Astrocyte (in vitro differentiated cells and primary cell): ENCODE results near the gene IER5L. TPM values are rescaled to one million over a fixed set of nuclear protein-coding genes. Genes with fewer than 3 reads are reported as not detected.

Source experiments
- DNase-seq: peaks from one replicate; pipeline ENCODE4 v3.0.0-alpha.2; 2010; ENCODE audit warnings: low read depth
- FAIRE-seq: peaks from 2 replicates; lab custom pipeline; 2011; peaks lifted over from hg19 to GRCh38; lab: Jason Lieb, UNC
- H2AFZ ChIP-seq: 2 replicates; pipeline ENCODE4 v1.6.0; 2012; ENCODE audit warnings: low read depth, low read length, inconsistent platforms
- H3K27ac ChIP-seq: 2 replicates; pipeline ENCODE4 v1.5.1; 2011; ENCODE audit warnings: low read depth, low read length, inconsistent platforms
- H3K27me3 ChIP-seq: 2 replicates; pipeline ENCODE4 v1.6.0; 2011; ENCODE audit warnings: low read length, inconsistent platforms; ENCODE audit not compliant: insufficient read depth
- H3K36me3 ChIP-seq: 2 replicates; pipeline ENCODE4 v1.5.1; 2011; ENCODE audit warnings: low read length, inconsistent platforms; ENCODE audit not compliant: insufficient read depth
- H3K4me1 ChIP-seq: 2 replicates; pipeline ENCODE4 v1.5.1; 2011; ENCODE audit warnings: low read length, inconsistent platforms; ENCODE audit not compliant: insufficient read depth
- H3K4me2 ChIP-seq: 2 replicates; pipeline ENCODE4 v1.6.0; 2012; ENCODE audit warnings: low read length, inconsistent platforms
- H3K4me3 ChIP-seq: 2 replicates; pipeline ENCODE4 v1.5.1; 2011; ENCODE audit warnings: low read depth, mild to moderate bottlenecking, low read length, inconsistent platforms; ENCODE audit not compliant: insufficient read depth
- H3K79me2 ChIP-seq: 2 replicates; pipeline ENCODE4 v1.6.0; 2012; ENCODE audit warnings: mild to moderate bottlenecking, low read length, inconsistent platforms; ENCODE audit not compliant: insufficient read depth
- H3K9ac ChIP-seq: 2 replicates; pipeline ENCODE4 v1.6.0; 2012; ENCODE audit warnings: mild to moderate bottlenecking, low read length, inconsistent platforms
- H3K9me3 ChIP-seq: 2 replicates; pipeline ENCODE4 v1.5.1; 2012; ENCODE audit warnings: low read depth, mild to moderate bottlenecking, low read length, inconsistent platforms; ENCODE audit not compliant: insufficient read depth
- H4K20me1 ChIP-seq: 2 replicates; pipeline ENCODE4 v1.6.0; 2012; ENCODE audit warnings: low read length, inconsistent platforms; ENCODE audit not compliant: insufficient read depth
- H3K27ac Mint-ChIP-seq: one replicate; pipeline ENCODE4 v1.8.0; 2021; ENCODE audit warnings: mild to moderate bottlenecking, mixed read lengths; ENCODE audit not compliant: unreplicated experiment
- H3K27me3 Mint-ChIP-seq: one replicate; pipeline ENCODE4 v1.8.0; 2021; ENCODE audit warnings: low read depth, mixed read lengths; ENCODE audit not compliant: unreplicated experiment
- H3K36me3 Mint-ChIP-seq: one replicate; pipeline ENCODE4 v1.8.0; 2021; ENCODE audit warnings: low read depth, mixed read lengths; ENCODE audit not compliant: unreplicated experiment
- H3K4me1 Mint-ChIP-seq: one replicate; pipeline ENCODE4 v1.8.0; 2021; ENCODE audit warnings: low read depth, mixed read lengths; ENCODE audit not compliant: unreplicated experiment
- H3K4me3 Mint-ChIP-seq: one replicate; pipeline ENCODE4 v1.8.0; 2021; ENCODE audit warnings: mild to moderate bottlenecking, moderate library complexity, mixed read lengths; ENCODE audit not compliant: unreplicated experiment
- H3K9me3 Mint-ChIP-seq: one replicate; pipeline ENCODE4 v1.8.0; 2021; ENCODE audit warnings: mild to moderate bottlenecking, mixed read lengths; ENCODE audit not compliant: unreplicated experiment
- EZH2 ChIP-seq: IDR thresholded peaks from 2 replicates; pipeline ENCODE4 v1.6.1; 2012; ENCODE audit warnings: mild to moderate bottlenecking, low read length, inconsistent platforms; ENCODE audit not compliant: insufficient read depth
- total RNA-seq: library from RNA; stranded (reverse); gene quantifications from 2 replicates; pipeline ENCODE4 v1.2.1, GENCODE V29; 2021
- TF ChIP-seq, protein P1 (sequence below): IDR thresholded peaks from 2 replicates; pipeline ENCODE4 v1.5.1; 2011; ENCODE audit warnings: low read depth, mild to moderate bottlenecking, inconsistent platforms, low read length, moderate library complexity; ENCODE audit not compliant: insufficient read depth

IER5L gene
- total RNA-seq, 1 donor from 2014 or later = 47.0 TPM

DNA sequence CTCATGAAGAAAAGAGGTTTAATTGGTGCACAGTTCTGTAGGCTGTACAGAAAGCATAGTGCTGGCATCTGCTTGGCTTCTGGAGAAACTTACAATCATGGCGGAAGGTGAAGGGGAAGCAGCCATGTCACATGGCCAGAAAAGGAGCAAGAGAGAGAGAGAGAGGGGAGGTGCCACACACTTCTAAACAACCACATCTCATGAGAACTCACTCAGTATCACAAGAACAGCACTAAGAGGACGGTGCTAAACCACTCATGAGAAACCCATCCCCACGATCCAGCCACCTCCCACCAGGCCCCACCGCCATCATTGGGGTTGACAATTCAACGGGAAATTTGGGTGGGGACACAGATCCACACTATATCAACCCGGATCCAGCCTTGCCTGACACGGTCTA, 28.8 kb upstream of the IER5L start:
- DNase-seq (no peak), FAIRE-seq (no peak)
- Histone ChIP-seq H2AFZ (no peak overlapping the region), H3K9ac (no peak overlapping the region), H3K4me2 (no peak overlapping the region), H3K9me3 (no peaks in the 10 kb centered on the region), H3K4me3 (no peak overlapping the region), H3K36me3 (no peaks in the 10 kb centered on the region), H3K4me1 (no peaks in the 10 kb centered on the region), H3K79me2 (no peaks in the 10 kb centered on the region), H3K27ac (no peak overlapping the region), H3K27me3 (no peaks in the 10 kb centered on the region), H4K20me1 (no peaks in the 10 kb centered on the region)
- TF ChIP-seq, protein P1, sequence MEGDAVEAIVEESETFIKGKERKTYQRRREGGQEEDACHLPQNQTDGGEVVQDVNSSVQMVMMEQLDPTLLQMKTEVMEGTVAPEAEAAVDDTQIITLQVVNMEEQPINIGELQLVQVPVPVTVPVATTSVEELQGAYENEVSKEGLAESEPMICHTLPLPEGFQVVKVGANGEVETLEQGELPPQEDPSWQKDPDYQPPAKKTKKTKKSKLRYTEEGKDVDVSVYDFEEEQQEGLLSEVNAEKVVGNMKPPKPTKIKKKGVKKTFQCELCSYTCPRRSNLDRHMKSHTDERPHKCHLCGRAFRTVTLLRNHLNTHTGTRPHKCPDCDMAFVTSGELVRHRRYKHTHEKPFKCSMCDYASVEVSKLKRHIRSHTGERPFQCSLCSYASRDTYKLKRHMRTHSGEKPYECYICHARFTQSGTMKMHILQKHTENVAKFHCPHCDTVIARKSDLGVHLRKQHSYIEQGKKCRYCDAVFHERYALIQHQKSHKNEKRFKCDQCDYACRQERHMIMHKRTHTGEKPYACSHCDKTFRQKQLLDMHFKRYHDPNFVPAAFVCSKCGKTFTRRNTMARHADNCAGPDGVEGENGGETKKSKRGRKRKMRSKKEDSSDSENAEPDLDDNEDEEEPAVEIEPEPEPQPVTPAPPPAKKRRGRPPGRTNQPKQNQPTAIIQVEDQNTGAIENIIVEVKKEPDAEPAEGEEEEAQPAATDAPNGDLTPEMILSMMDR = no peak
- TF ChIP-seq EZH2 = no peak
- Mint-ChIP-seq H3K27ac (no peak overlapping the region), H3K27me3 (peaks cover 17% of the 10 kb centered on the region), H3K4me3 (no peak overlapping the region), H3K36me3 (no peaks in the 10 kb centered on the region), H3K4me1 (peaks cover 2% of the 10 kb centered on the region), H3K9me3 (no peaks in the 10 kb centered on the region)

GRCh38 chr9:129206401-129206800, 28.3 kb upstream of the IER5L start:
- FAIRE-seq (no peak), DNase-seq (no peak)
- peaks cover 2% of the 10 kb centered on the region for H3K4me1 Mint-ChIP-seq
- Histone ChIP-seq H3K9ac (no peak overlapping the region), H3K27ac (no peak overlapping the region), H3K4me1 (no peaks in the 10 kb centered on the region), H3K9me3 (no peaks in the 10 kb centered on the region), H3K36me3 (no peaks in the 10 kb centered on the region), H3K79me2 (no peaks in the 10 kb centered on the region), H3K4me3 (no peak overlapping the region), H2AFZ (no peak overlapping the region), H3K4me2 (no peak overlapping the region), H4K20me1 (no peaks in the 10 kb centered on the region), H3K27me3 (no peaks in the 10 kb centered on the region)
- no peaks in the 10 kb centered on the region for H3K9me3 Mint-ChIP-seq
- no peak overlapping the region for H3K4me3 Mint-ChIP-seq
- no peak for TF ChIP-seq EZH2
- TF ChIP-seq, protein P1 = no peak
- H3K36me3 Mint-ChIP-seq = no peaks in the 10 kb centered on the region
- H3K27me3 Mint-ChIP-seq = peaks cover 17% of the 10 kb centered on the region
- no peak overlapping the region for H3K27ac Mint-ChIP-seq

DNA sequence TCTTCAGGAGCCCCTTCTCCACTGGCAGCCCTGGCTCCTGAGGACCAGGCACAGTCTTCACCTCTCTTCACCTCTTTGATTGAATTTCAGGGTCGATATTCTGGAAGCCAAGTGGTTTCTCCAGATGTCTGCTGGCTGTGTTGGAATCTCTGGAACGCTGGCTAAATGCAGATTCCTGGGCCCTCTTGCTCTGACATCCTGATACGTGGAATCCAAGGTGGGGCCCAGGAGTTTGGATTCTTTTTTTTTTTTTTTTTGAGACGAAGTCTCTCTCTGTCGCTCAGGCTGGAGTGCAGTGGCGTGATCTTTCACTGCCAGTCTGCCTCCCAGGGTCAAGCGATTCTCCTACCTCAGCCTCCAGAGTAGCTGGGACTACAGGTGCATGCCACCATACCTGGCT, 26.8 kb upstream of the IER5L start:
- no peak overlapping the region for H3K4me3 ChIP-seq
- H3K9ac ChIP-seq = no peak overlapping the region
- no peak overlapping the region for H3K27ac ChIP-seq
- H4K20me1 ChIP-seq = no peaks in the 10 kb centered on the region
- H3K36me3 ChIP-seq = no peaks in the 10 kb centered on the region
- Mint-ChIP-seq H3K36me3 (no peaks in the 10 kb centered on the region), H3K4me3 (no peak overlapping the region), H3K27ac (no peak overlapping the region), H3K27me3 (peaks cover 17% of the 10 kb centered on the region), H3K9me3 (peaks cover under 1% of the 10 kb centered on the region), H3K4me1 (peaks cover 2% of the 10 kb centered on the region)
- no peaks in the 10 kb centered on the region for H3K27me3 ChIP-seq
- H3K4me2 ChIP-seq = no peak overlapping the region
- no peak for DNase-seq
- no peaks in the 10 kb centered on the region for H3K9me3 ChIP-seq
- no peaks in the 10 kb centered on the region for H3K4me1 ChIP-seq
- TF ChIP-seq, protein P1 = no peak
- no peak for TF ChIP-seq EZH2
- no peak overlapping the region for H2AFZ ChIP-seq
- FAIRE-seq = no peak
- H3K79me2 ChIP-seq = no peaks in the 10 kb centered on the region
